Stimulated activated CD4-positive, alpha-beta T cell treated with anti-CD3 and anti-CD28 coated beads, Interleukin-12 subunit alpha, Interleukin-12 subunit beta, amount 100 ng/mL, for 24 hours (primary cell): ENCODE measurements around the gene TBX3.

Experiments used
- DNase-seq, 2 experiments: peaks; one replicate each; pipeline ENCODE4 v3.0.0-alpha.2; 2020; ENCODE audit warnings: low read depth in 2 of 2

TBX3 gene

DNA sequence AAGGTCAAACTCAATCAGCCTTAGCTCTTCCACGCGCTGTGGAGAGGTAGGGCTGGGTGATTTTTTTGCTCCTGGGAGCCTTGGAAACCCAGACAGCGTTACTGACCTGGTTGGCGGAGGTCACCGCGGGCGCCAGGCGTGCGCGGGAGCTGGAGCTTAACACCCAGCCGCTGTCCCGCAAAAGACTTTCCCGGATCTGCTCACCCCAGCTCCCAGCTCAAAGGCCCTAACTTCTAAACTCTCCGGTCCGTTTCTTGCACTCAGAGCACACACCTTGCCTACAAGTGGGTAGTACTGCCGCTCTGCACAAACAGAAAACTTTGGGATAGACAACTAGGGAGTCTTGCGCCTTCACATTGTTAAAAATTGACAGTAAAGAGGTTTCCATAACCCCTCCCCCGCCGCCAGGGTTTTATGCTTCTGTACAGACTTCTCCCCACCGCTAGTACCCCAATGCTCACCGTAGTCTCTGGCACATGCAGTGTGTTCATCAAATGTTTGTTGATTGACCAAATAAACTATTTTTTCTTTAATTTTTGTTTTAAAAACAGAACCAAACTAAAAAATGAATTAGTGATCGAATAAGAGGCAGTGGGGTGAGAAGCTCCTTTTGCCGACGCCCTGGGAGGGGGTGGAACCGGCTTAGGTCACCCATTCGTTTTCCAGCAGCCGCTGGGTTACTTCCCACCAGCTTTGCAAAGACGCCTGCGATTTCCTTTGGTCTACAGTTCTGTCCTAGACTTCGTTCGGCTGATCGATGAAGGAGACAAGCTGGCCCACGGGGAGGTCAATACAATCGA, 12.7 kb upstream of the TBX3 start:
- no peak for DNase-seq

DNA sequence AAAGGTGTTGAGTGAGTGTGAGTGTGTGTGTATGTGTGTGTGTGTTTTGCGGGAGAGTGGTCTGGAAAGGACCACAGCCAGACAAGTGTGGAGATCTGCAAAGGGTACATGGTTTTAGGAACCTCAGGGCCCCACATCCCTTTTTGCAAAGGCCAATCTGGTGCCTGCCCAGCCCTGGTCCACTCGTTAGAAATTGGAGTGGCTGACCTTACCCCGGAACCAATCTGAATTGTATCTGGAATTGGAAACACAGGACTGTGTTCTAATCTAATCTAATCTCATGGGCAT, 11.3 kb upstream of the TBX3 start:
- DNase-seq: no peak

DNA sequence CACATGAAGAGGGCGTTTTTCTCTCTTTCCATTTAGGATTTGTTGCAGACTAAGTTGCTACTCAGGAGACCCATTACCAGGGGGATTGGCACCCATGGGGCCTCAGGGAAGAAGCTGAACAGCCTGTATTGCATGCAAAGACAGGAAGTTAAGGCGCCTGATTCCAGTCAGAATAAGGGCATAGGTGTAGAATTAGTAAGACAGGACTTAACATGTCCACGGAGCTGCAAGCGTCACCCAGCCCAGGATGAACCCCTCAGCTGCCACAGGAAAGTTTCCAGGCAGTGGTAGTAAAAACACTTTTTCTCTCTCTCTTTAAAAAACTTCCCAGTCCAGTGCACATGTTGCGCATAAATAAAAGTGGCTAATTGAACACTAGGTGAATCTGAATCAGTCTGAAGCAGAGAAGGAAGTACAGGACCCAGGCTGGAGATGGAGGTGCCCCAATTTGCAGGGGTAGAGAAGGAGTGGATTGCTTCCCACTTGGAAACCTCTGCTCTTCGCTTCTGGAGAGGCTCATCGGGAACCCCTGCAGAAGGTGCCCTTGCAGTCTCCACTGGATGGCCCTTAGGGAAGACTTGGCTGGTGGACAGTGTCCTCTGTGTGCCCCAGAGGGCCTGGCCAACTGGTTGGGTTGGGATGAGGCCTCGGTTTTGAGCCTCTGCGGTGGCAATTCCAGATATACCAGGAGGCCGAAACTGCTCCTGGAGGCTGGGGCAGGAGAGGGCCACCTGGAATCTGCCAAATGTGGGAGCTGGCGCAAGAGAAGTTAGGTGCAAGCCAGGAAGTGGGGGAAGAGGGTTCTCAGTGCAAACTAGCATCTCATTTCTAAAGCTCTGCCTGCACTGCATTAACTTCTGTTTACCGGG, 10.7 kb upstream of the TBX3 start:
- DNase-seq: no peak

DNA sequence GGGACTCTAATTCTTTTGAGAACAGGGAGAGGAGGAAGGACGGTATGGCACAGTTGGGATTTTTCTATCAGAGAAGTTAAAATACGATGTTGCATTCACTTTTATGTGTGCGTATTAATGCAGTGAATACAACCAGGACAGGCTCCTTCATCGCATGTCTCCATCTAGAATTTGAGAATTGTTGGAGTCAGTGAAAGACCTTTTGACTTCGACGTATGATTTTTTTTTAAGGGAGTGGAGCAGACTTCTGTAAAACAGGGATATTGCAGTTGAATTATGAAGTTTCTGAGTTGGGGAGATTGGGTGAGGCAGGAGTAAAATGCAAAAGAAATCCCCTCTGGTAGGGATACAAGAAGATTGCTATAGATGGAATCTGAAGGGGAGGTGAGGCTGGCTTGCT, 9.6 kb upstream of the TBX3 start:
- no peak for DNase-seq

DNA sequence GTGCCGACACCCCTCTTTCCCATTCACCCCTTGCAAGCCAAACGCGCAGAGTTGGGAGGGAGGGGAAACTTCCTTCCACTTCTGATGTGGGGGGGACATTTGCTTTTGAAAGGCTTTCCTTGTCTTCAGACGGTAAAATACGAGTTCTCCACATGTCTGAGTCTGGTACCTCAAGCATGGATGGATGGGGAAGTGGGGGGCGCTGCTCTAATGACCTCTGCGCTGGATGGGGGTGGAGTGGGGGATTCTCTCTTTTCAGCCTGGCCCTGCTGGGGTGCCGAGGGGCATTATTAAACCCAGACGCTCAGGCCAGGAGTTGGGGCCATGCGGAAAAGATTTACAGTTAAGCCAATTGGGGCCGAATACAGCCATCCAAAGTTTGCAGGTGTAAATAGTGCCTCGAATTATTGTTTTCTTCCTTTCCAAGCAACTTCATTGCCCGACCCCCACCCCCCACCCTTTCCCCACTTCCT, 9.1 kb upstream of the TBX3 start:
- no peak for DNase-seq

DNA sequence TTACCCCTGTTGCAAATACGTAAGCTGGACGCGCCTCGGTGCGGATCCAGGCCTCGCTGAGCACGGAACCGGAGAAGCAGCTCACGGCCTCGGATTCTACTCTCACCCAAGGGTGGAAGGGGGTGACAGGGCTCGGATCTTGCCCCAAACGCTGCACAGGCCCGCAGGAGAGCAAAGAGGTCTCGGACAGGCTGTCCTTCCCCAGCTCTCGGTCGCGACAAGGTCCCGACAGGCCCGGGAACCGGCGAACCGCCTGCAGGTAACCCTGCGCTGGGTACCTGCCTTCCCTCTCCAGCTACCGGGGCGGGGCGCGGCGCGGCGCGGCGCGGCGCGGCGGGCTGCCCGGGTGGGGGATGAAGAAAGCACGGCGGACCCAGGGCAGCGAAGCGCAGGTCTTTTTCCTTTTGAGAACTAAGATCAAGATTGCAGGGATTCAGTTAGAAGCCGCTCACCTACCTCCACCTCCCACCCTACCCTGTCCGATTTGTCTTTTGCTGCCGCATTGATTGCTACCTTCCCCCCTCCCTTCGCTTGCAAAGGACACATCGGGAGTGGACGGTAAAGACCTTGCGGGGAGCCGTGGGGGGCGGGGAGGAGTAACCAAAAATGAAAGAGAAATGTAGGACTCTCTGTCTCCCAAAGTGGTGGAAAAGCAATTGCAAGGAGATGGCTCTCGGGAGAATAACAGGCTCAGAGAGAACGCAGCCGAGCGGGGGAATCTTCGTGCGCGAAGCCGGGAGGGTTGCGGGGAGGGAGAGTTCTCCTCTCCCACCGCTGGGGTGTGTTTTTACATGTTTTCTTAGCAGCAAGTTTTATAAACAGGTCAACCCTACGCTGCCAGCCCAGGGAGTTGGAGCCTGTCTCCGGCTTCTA, 8.4 kb upstream of the TBX3 start:
- no peak for DNase-seq

DNA sequence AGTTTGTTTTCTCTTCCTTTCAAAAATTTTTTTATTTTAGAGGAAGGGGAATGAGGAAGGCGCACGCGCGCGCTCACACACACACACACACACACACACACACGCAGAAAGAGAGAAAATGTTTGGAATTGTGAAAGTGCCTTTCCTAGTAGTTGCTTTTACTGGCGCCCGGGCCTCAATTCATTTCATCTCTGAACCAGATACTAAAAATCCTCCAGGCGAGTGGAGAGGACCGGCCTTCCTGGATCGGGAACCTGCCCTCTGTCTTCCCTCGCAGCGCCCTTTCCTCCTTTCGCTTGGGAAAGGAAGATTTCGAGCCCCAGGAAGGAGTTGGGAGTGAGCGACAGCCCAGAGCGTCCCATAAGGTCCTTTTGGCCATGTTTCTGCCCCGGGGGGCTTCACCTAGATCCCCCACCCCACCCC, 7.8 kb upstream of the TBX3 start:
- DNase-seq: no peak

DNA sequence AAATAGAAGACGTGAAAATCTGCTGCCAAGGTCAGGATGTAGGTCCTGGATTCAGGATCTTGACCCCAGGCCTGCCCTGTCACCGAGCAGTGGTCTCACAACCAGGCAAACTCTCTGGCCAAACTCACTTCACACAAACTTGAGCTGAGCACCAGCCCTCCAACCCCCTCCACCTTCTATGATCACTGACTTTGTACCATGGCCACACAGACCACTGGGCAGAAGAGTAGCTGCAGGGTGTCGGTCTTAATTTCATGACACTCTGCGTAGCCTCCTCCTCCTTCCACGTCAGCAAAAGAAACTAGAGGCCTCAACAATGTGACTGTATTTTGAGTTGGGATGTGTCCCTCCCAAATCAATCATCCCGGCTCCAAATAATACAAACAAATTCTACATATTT, 7.2 kb upstream of the TBX3 start:
- no peak for DNase-seq

DNA sequence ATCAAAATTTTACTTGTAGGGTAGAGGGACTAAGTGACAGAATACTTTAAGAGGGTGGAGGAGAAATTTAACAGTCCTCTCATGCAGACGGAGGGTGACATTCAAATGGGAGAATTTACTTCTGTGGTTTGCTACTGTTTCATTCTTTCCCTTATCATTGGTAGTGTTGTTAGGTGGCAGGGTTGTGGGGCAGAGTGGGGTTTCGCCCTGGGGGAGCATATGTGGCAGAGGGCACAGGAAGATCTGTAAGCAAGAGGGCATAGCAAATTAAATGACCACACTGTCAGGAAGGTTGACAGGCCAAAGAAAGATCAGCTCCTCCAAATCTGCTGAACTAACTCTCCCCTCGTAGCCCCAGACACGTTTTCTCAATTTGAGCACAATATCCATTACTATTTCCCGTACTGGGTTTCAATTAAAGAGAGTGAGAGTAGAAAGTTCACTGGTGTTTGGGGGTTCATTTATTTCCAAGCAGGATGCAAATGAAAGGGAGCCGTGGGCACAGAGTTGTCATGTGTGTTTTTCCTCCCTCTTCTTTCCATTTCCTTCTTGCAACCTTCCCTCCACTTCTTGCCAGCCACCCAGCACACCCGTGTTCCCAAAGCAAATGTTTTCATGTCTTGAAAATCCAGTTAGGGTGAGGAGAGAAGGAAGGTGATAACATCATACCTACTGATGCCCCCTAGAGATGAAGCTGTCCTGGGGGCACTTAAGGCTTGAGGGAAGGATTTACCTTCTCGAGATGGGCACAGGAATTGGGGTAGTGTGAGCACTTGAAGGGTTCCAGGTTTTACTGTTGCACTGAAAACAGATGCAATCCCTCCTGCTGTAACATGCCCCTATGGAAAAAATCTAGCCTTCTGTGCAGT, 6.5 kb upstream of the TBX3 start:
- DNase-seq: no peak

DNA sequence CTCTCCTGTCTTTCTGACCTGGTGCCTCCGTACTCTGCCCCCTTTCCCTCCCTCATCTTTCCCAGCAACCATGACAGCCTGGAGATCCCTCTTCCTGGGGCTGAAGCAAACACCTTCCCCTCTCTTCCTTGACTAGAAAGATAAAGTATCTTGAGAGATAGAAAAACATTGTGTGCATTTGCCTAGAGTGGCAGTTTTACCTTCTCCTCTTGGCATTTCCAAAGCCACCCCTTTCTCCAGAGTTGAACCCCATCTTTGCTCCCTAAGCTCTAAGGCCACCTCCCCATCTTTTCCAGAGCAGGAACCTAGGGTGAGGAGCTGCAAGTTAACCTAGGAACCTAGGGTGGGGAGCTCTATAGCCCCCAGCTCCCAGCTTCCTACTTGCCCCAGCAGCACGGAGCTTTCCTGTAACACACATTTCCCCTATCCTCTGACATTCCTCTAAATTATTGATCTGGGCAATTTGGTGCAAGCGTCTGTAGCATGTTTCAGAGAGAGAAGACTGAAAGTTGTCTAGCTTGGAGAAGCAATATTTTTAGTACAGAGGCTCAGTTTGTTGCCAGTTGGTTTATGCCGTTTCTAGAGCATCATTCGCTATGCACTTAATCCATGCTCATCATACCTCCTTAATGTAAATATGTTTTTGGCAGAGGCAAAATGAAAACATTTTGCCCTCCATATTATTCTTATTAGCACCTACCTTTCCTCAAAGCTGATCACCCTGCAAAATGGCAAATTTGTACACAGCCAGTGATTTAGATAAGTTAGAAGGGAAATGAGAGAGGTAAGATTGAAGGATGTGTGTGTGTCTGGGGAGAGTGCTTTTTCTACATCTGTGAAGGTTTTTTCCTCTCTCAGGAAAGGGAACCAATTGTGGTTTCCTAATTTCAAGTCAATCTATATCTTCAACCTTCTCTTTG, 5.4 kb upstream of the TBX3 start:
- no peak for DNase-seq

DNA sequence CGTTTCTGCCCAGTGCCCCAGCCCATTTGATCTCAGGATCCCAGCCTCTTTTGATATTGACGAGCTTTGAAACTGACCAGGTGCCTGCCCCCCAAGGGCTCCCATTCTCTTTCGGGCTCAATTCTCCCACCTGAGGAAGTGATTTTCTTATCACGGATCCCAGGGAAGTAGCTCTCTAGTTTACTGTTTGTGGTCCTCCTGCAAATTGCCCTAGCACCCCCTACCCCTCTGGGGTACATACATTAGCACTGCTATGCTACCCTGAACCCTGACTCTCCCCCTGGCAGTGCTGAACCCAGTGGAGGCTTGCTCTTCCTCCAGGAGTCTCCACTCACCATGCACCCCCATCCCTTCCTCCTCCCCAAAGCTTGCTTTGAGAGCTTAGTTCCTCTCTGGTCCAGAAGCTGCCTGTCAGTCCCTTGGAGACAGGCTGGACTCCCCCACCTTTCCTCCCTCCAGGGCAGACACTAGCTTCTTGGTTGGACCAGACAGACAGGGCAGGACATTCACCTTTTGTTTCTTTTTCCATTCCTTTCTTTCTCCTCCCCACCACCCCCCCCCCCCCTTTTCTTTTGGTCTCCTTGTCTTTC, 4.4 kb upstream of the TBX3 start:
- DNase-seq: no peak

DNA sequence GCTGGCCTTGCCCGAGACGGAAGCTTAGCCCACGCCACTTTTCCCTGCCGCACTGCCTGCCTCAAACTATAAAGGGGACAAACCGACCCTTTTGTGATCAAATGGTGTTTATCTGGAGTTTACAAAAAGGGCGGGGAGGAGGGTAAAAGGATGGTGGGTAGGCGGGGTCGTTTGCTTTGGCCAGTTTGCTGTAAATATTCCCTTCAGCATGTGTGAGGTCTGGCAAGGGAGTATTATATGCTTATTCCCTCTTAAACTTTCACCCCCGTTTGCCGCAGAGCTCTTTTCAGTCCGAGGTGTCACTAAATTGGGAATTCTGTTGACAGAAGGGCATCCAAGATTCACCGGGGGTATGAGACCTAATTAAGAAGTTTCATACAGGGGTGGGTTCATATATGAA, 3.8 kb upstream of the TBX3 start:
- no peak for DNase-seq

DNA sequence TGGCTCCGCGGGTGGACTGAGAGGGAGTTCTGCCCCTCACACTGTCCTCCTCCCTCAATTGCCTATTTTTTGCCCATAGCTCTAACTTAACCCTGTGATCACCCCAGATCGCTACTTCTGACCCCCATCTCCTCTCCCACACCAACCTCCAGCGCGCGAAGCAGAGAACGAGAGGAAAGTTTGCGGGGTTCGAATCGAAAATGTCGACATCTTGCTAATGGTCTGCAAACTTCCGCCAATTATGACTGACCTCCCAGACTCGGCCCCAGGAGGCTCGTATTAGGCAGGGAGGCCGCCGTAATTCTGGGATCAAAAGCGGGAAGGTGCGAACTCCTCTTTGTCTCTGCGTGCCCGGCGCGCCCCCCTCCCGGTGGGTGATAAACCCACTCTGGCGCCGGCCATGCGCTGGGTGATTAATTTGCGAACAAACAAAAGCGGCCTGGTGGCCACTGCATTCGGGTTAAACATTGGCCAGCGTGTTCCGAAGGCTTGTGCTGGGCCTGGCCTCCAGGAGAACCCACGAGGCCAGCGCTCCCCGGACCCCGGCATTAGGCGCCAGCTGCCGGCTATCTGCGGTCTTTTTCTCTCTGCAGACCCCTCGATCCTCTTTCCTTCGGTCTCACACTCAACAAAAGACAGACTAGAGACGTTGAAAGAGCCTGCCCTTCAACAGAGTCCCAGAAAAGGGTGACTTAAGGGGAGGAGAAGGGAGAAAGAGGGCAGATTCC, 3.0 kb upstream of the TBX3 start:
- no peak for DNase-seq

DNA sequence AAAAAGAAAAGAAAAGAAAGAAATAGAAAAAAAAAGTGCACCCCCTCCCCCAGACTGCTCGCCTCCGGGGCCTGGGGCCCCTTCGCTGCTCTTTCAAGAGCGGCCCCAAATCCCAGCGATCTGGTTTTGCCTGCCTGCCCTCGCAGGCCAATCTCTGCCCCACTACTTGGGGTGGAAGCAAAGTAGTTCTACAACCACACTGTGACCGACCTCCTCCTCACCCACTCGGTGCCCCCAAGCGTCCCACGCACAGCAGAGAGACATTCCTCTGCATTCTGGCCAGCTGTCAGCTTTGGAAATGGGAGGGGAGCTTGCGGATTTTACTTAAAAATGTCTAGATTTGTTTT, 2.4 kb upstream of the TBX3 start:
- no peak for DNase-seq

DNA sequence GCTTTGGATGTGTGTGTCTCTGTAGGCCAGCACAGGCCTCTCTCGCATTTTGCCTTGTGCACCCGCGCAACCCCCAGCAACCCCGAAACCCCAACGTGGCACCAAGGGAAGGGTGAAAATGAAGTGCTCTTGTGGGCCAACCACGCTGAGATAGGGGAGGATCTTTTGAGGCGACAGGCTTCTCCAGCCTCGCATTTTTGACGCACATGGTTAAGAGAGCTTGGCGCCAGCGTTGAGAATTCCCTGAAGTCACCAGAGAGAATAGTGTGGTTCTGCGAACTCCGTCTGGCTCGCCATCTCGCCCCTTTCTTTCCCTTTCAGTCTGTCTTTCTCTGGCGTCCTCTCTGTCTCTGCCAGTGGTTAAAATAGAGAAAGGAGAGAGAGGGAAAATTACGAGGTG, 1.9 kb upstream of the TBX3 start:
- DNase-seq: no peak

DNA sequence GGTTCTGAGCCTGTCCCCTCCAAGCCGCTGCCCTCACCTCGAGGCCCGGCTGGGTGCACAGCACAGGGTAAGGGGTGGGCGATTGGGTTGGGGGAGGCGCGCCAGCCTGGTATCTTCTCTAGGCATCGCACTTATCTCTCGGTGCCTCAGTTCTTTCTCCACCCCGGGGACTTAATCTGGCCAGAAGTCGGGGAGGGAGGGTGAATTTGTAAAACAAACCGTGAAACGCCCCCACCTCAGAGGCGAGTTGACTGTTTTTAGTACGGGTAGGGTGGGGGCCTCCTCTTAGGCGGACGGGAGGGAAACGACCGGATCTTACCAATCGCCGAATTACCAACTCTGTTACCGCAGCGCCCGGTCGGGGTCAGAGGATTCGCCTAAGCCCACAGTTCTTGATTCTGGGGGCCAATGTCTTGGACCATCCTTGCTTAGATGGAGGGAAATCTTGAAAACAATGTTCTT, 1.4 kb upstream of the TBX3 start:
- DNase-seq: no peak

DNA sequence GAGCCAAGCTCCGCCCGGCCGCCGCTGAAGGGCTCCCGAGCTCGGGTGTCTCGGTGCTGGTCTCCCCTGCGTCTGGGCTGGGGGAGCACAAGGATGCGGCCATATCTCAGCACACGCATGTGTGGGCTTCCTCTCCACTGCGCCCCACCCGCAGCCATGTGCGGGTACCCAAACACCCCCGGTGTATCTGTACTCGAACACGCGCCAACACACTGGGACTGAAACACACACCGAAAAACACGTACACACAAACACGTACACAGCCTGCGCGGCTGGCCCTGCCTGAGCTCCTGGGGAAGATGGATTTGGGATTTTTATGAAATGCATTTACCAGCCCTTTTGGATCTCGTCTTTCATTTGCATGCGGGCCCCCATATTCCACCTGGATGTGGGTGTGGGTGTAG, 897 bp upstream of the TBX3 start:
- DNase-seq: no peak

DNA sequence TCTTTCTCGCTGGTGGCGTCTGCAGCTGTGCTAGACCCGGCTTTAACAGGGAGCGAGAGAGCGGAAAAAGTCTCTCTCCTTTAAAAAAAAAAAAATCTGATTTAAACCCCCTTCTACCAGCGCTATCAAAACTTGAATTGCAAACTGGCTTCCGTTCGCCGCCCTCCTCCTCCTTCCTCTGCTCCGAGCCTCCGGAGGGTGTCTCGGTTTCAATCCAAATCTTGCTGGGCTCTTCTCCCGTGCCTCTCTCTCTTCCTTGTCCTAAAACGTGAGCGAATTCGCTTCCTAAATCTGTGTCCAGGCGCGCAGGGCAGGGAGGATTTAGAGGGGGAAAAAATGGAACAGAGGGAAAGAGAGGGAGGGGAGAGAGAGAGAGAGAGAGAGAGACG, 272 bp downstream of the TBX3 start:
- no peak for DNase-seq
